ENCODE results near the gene RHOU. TPM values are rescaled to one million over a fixed set of nuclear protein-coding genes. Genes with fewer than 3 reads are reported as not detected.

Gene RHOU
- total RNA-seq, 1 donor from 2014 or later: 20.1 TPM

GRCh38 chr1:228785366-228786330, 50.4 kb downstream of the RHOU start:
- no peak for DNase-seq (ENCODE audit: low read depth, low spot score)
- no peaks in the 10 kb centered on the region for H3K27me3 Mint-ChIP-seq (ENCODE audit: low read depth)
- H3K36me3 Mint-ChIP-seq (ENCODE audit: low read depth): no peaks in the 10 kb centered on the region
- no peak overlapping the region for H3K4me3 Mint-ChIP-seq
- TF ChIP-seq CTCF (conservative IDR thresholded peaks at IDR 0.05): no peak
- H3K27ac Mint-ChIP-seq (ENCODE audit: unreplicated experiment): no peak overlapping the region
- H3K9me3 Mint-ChIP-seq: no peaks in the 10 kb centered on the region
- H3K4me1 Mint-ChIP-seq: peaks cover under 1% of the 10 kb centered on the region

DNA sequence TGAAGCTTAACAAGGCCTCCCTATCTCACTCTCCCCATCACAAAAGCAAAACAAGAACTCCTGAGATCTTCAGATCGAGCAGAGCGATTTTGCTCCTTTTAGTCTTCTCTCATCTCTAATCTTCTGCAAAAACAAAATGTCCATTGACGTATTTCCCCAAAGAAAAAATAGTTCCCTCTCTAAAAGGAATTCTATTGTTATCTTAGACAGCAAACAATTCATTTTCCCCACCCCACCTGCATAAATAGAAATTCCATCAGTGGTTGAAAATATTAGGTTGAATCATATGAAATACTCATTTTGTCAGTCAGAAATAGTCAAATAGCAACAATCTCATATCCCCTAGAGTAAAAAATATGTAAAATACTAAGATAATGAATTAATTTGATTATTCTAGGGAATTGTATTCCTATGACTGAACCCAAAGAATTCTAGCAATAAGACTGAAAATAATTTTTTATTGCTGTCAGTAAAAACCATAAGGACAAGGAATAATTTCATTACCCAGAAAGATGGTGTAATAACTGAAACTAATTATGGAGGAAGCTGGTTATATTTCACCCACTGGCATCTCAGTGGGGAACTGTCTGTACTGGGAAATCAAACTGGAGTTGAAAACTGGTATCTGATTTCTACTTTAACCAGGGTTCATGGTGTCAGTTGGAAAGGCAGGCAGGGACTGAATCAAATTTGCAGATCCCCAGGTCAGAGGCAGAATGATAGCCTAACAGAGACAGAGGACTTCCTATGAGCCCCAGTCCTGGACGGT, 51.3 kb downstream of the RHOU start:
- Mint-ChIP-seq H3K4me1 (peaks cover 5% of the 10 kb centered on the region), H3K9me3 (no peaks in the 10 kb centered on the region), H3K27me3 (ENCODE audit: low read depth) (no peaks in the 10 kb centered on the region), H3K27ac (ENCODE audit: unreplicated experiment) (no peak overlapping the region), H3K4me3 (no peak overlapping the region), H3K36me3 (ENCODE audit: low read depth) (no peaks in the 10 kb centered on the region)
- TF ChIP-seq CTCF (conservative IDR thresholded peaks at IDR 0.05): no peak
- DNase-seq (ENCODE audit: low read depth, low spot score): no peak

DNA sequence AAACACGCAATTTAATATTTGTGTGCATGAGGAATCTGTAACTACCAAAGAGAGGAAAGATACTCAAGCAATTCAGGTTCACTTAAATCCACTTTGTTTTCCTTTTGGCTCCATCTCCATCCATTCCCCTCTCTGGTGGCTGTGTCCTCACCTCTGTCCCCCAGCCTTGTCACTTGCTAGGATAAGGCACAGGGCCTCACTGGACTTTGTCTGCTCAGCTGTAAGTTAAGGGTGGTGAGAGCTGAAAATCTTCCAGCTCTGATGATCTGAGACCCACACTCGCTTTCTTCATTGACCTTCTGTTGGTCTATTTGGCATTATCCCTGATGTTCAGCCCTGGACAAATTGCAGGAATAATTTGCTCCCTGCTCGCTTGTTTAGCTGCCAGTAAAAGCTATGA, 56.5 kb downstream of the RHOU start:
- TF ChIP-seq CTCF (conservative IDR thresholded peaks at IDR 0.05): no peak
- Mint-ChIP-seq H3K4me3 (no peak overlapping the region), H3K27ac (ENCODE audit: unreplicated experiment) (no peak overlapping the region), H3K9me3 (no peaks in the 10 kb centered on the region), H3K27me3 (ENCODE audit: low read depth) (no peaks in the 10 kb centered on the region), H3K4me1 (peaks cover 5% of the 10 kb centered on the region), H3K36me3 (ENCODE audit: low read depth) (no peaks in the 10 kb centered on the region)
- no peak for DNase-seq (ENCODE audit: low read depth, low spot score)

- DNase-seq (ENCODE audit: low read depth, low spot score): no peak
- no peaks in the 10 kb centered on the region for H3K36me3 Mint-ChIP-seq (ENCODE audit: low read depth)
- no peak overlapping the region for H3K27ac Mint-ChIP-seq (ENCODE audit: unreplicated experiment)
- no peaks in the 10 kb centered on the region for H3K27me3 Mint-ChIP-seq (ENCODE audit: low read depth)
- no peaks in the 10 kb centered on the region for H3K9me3 Mint-ChIP-seq
- H3K4me1 Mint-ChIP-seq: peaks cover 7% of the 10 kb centered on the region
- no peak overlapping the region for H3K4me3 Mint-ChIP-seq
- TF ChIP-seq CTCF (conservative IDR thresholded peaks at IDR 0.05): no peak
These were observed 57.3 kb downstream of the RHOU start for GRCh38 chr1:228792601-228793000.

DNA sequence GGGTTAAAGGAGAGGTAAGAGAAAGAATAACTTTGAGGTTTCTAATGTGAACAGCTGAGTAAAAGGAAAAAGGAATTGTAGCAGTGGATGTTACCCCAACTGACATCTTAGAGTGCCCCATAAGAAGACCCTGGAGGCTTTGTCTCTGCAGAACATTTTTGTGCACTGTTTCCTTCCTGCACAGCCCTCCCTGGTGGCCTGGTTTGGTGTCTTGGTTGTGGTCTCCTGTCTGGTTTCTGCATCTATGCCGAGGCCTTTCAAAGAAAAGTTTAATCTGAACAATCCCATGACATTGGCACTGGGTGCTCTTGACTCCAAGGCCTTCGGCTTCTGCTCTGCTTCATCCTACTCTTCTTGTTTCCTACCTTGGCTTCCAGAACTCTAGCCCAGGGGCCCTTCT, 57.8 kb downstream of the RHOU start:
- Mint-ChIP-seq H3K27ac (ENCODE audit: unreplicated experiment) (no peak overlapping the region), H3K4me1 (peaks cover 12% of the 10 kb centered on the region), H3K27me3 (ENCODE audit: low read depth) (no peaks in the 10 kb centered on the region), H3K9me3 (no peaks in the 10 kb centered on the region), H3K4me3 (no peak overlapping the region), H3K36me3 (ENCODE audit: low read depth) (no peaks in the 10 kb centered on the region)
- no peak for TF ChIP-seq CTCF (conservative IDR thresholded peaks at IDR 0.05)
- DNase-seq (ENCODE audit: low read depth, low spot score): no peak

Data from neural crest cell (in vitro differentiated cells).